Effector memory CD8-positive, alpha-beta T cell (primary cell): ENCODE measurements around the gene NUP85.
"Not testable (repeated sequence)": the region's sequence is repeated elsewhere in the genome, so short reads cannot be mapped to it uniquely, and the experiment has no call there.

Experiments
- ATAC-seq: fragments of 150-1000 bp; cut with Tn5 transposase; replicated peaks from 2 replicates; pipeline ENCODE4 v1.10.0; 2021; ENCODE audit warnings: mild to moderate bottlenecking, moderate library complexity
- DNase-seq, 3 experiments: peaks; one replicate each; pipeline ENCODE4 v3.0.0; 2021
- H3K27ac Mint-ChIP-seq, 2 donors: one replicate each; pipeline ENCODE4 v1.8.0; 2022; ENCODE audit warnings: mild to moderate bottlenecking in 2 of 2, mixed read lengths in 2 of 2, moderate library complexity in 2 of 2
- H3K27me3 Mint-ChIP-seq, 2 donors: one replicate each; pipeline ENCODE4 v1.8.0; 2022; ENCODE audit warnings: mixed read lengths in 2 of 2
- H3K36me3 Mint-ChIP-seq: one replicate; pipeline ENCODE4 v1.8.0; 2022; ENCODE audit warnings: mild to moderate bottlenecking, moderate library complexity, mixed read lengths; ENCODE audit not compliant: insufficient read depth
- H3K4me1 Mint-ChIP-seq, 2 donors: one replicate each; pipeline ENCODE4 v1.8.0; 2022; ENCODE audit warnings: low read depth in 2 of 2, mixed read lengths in 2 of 2
- H3K4me3 Mint-ChIP-seq, 2 donors: one replicate each; pipeline ENCODE4 v1.8.0; 2022; ENCODE audit warnings: mild to moderate bottlenecking in 2 of 2, mixed read lengths in 2 of 2, moderate library complexity in 2 of 2
- H3K9me3 Mint-ChIP-seq, 2 donors: one replicate each; pipeline ENCODE4 v1.8.0; 2022; ENCODE audit warnings: mixed read lengths in 2 of 2

NUP85 gene

GRCh38 chr17:75181608-75182318 lies 23.7 kb upstream of the NUP85 start:
- Mint-ChIP-seq H3K27ac (peak overlapping the region; percentile 93 to 94), H3K4me3 (peak overlapping the region; percentile 85 to 89), H3K9me3 (peaks cover 0 to 7% of the 10 kb centered on the region in 2 donors), H3K36me3 (peaks cover 68% of the 10 kb centered on the region), H3K27me3 (no peaks in the 10 kb centered on the region), H3K4me1 (peaks cover 24 to 33% of the 10 kb centered on the region in 2 donors)
- ATAC-seq (peak; percentile 6), DNase-seq (peak; percentile 27 to 29 (median 29))

GRCh38 chr17:75182319-75182568 lies 23.2 kb upstream of the NUP85 start:
- H3K27ac Mint-ChIP-seq: peak overlapping the region; percentile 93 to 94
- no peak for DNase-seq
- no peaks in the 10 kb centered on the region for H3K27me3 Mint-ChIP-seq
- peaks cover 64% of the 10 kb centered on the region for H3K36me3 Mint-ChIP-seq
- no peak for ATAC-seq
- H3K4me3 Mint-ChIP-seq: peak overlapping the region; percentile 85 to 89
- H3K4me1 Mint-ChIP-seq: peaks cover 22 to 33% of the 10 kb centered on the region in 2 donors
- peaks cover 0 to 7% of the 10 kb centered on the region in 2 donors for H3K9me3 Mint-ChIP-seq

GRCh38 chr17:75182569-75183436 lies 22.7 kb upstream of the NUP85 start, which contains the start of gene SUMO2:
TSS of gene SUMO2 (minus strand) at chr17:75182959. CDS start at chr17:75182834, 125 bp downstream.
- no peaks in the 10 kb centered on the region for H3K27me3 Mint-ChIP-seq
- H3K9me3 Mint-ChIP-seq: peaks cover 0 to 7% of the 10 kb centered on the region in 2 donors
- peaks cover 22 to 33% of the 10 kb centered on the region in 2 donors for H3K4me1 Mint-ChIP-seq
- DNase-seq: peak; percentile 91 to 96 (median 93)
- ATAC-seq: peak; percentile 80
- H3K27ac Mint-ChIP-seq: peak within 1 kb of the TSS; percentile 93 to 94
- peaks cover 58% of the 10 kb centered on the region for H3K36me3 Mint-ChIP-seq
- H3K4me3 Mint-ChIP-seq: peak within 1 kb of the TSS; percentile 85 to 89

GRCh38 chr17:75183999-75184884 lies 21.2 kb upstream of the NUP85 start:
- ATAC-seq (no peak), DNase-seq (no peak)
- H3K4me3 Mint-ChIP-seq: peak overlapping the region; percentile 85 to 89
- H3K27me3 Mint-ChIP-seq: no peaks in the 10 kb centered on the region
- H3K9me3 Mint-ChIP-seq: peaks cover 0 to 7% of the 10 kb centered on the region in 2 donors
- peak overlapping the region; percentile 93 to 94 for H3K27ac Mint-ChIP-seq
- H3K4me1 Mint-ChIP-seq: peaks cover 25 to 29% of the 10 kb centered on the region in 2 donors
- H3K36me3 Mint-ChIP-seq: peaks cover 44% of the 10 kb centered on the region

DNA sequence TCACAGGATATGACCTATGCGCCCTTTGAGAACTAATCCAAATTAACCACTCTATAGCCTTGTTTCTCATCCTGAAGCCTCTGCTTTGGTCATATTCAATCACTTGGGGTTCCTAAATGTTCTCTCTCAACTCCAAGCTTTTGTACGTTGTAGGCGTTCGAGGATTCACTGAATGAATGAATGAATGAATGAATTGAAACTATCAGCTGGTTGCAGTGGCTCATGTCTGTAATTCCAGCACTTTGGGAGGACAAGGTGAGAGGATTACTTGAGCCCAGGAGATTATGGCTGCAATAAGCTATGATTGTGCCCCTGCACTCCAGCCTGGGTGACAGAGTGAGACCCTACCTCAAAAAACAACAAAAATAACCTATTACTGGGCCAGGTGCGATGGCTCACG lies 16.9 kb upstream of the NUP85 start:
- no peak for DNase-seq
- ATAC-seq: no peak
- Mint-ChIP-seq H3K9me3 (peaks cover 0 to 7% of the 10 kb centered on the region in 2 donors), H3K4me3 (no peak overlapping the region), H3K27me3 (no peaks in the 10 kb centered on the region), H3K27ac (peak overlapping the region; percentile 49 to 64), H3K4me1 (peaks cover 11 to 15% of the 10 kb centered on the region in 2 donors), H3K36me3 (peaks cover 6% of the 10 kb centered on the region)

DNA sequence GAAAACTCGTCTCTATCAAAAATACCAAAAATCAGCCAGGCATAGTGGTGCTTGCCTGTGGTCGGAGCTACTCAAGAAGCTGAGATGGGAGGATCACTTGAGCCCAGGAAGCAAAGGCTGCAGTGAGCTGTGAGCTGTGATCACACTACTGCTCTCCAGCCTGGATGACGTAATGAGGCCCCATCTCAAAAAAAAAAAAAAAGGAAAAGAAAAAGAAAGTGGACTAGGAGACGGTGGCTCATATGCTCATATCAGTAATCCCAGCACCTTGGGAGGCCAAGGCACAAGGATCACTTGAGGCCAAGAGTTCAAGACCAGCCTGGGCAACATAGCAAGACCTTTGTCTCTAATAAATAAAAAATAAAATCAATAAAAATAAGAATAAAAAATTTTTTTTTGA lies 13.9 kb upstream of the NUP85 start:
- H3K36me3 Mint-ChIP-seq: no peaks in the 10 kb centered on the region
- DNase-seq (no peak), ATAC-seq (no peak)
- H3K4me1 Mint-ChIP-seq: peaks cover 0 to 5% of the 10 kb centered on the region in 2 donors
- no peak overlapping the region for H3K27ac Mint-ChIP-seq
- no peaks in the 10 kb centered on the region for H3K9me3 Mint-ChIP-seq
- H3K4me3 Mint-ChIP-seq: no peak overlapping the region
- no peaks in the 10 kb centered on the region for H3K27me3 Mint-ChIP-seq

DNA sequence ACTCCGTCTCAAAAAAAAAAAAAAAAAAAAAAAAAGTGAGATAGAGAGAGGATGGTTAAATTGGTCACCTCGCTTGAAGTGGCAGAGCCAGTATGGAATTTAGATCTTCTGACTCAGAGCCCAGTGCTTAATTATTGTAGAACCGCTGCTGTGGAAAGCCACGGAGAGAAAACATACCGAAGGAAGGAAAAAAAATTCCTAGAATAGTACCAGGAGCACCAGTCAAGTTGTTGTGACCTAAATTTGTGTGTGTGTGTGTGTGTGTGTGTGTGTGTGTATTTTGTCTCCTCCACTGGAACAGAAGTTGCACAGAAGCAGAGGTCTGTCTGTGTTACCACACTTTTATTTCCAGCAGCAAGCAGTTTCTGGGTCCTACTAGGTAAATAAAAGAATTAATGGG lies 10.6 kb upstream of the NUP85 start:
- Mint-ChIP-seq H3K27ac (no peak overlapping the region), H3K9me3 (no peaks in the 10 kb centered on the region), H3K4me3 (no peak overlapping the region), H3K4me1 (no peaks in the 10 kb centered on the region), H3K36me3 (no peaks in the 10 kb centered on the region), H3K27me3 (no peaks in the 10 kb centered on the region)
- DNase-seq (no peak), ATAC-seq (no peak)

DNA sequence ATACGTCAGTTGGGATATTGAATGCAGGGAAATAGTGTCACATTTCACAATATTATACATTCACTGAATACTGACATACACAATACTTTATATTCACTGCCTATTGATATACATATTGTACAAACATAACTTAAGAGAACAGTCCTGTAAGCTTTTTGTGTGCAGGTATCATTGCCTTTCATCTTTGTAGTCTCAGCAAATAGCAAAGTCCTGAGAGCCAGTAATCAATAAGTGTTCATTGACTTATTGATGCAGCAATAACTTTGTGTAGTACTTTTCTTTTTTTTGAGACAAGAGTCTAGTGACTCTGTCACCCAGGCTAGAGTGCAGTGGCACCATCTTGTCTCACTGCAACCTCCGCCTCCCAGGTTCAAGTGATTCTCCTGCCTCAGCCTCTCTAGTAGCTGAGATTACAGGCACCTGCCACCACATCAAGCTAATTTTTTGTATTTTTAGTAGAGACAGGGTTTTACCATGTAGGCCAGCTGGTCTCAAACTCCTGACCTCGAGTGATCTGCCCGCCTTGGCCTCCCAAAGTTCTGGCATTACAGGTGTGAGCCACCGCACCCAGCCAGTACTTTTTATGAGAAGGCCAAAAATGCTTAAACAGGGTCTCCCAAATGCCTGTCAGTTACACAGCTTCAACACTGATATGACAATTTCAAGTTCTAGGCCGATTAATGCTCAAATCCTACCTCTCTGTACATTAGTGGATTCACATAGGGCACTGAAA lies 5.4 kb upstream of the NUP85 start:
- no peak overlapping the region for H3K27ac Mint-ChIP-seq
- no peak for ATAC-seq
- peaks cover 5% of the 10 kb centered on the region for H3K36me3 Mint-ChIP-seq
- no peak for DNase-seq
- H3K9me3 Mint-ChIP-seq: no peaks in the 10 kb centered on the region
- H3K27me3 Mint-ChIP-seq: no peaks in the 10 kb centered on the region
- H3K4me3 Mint-ChIP-seq: no peak overlapping the region
- peaks cover 0 to 5% of the 10 kb centered on the region in 2 donors for H3K4me1 Mint-ChIP-seq

- no peaks in the 10 kb centered on the region for H3K9me3 Mint-ChIP-seq
- peaks cover 48% of the 10 kb centered on the region for H3K36me3 Mint-ChIP-seq
- peaks cover 12 to 23% of the 10 kb centered on the region in 2 donors for H3K4me1 Mint-ChIP-seq
- no peak for DNase-seq
- peak overlapping the region; percentile 96 to 99 for H3K27ac Mint-ChIP-seq
- H3K4me3 Mint-ChIP-seq: peak overlapping the region; percentile 94 to 95
- no peak for ATAC-seq
- H3K27me3 Mint-ChIP-seq: no peaks in the 10 kb centered on the region
These were observed 299 bp downstream of the NUP85 start for GRCh38 chr17:75205793-75206163.

DNA sequence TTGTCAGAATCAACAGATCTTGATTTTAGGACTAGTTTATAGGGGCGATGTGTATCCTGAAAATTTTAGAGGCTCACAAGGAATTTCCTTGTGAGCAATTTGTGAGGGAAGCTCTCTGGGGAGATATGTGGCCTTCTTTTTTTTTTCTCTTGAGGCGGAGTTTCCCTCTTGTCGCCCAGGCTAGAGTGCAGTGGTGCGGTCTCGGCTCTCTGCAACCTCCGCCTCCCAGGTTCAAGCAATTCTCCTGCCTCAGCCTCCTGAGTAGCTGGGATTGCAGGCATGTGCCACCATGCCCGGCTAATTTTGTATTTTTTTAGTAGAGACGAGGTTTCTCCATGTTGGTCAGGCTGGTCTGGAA lies 1.6 kb downstream of the NUP85 start:
- Mint-ChIP-seq H3K4me3 (peak overlapping the region; percentile 94 to 95), H3K4me1 (peaks cover 12 to 17% of the 10 kb centered on the region in 2 donors), H3K27ac (peak overlapping the region in 1 of 2 donors; percentile 99), H3K36me3 (peaks cover 60% of the 10 kb centered on the region)
- not testable (repeated sequence) for ATAC-seq, DNase-seq, H3K9me3 Mint-ChIP-seq, H3K27me3 Mint-ChIP-seq

GRCh38 chr17:75207760-75208159 lies 2.3 kb downstream of the NUP85 start:
- Mint-ChIP-seq H3K4me1 (peaks cover 12 to 17% of the 10 kb centered on the region in 2 donors), H3K9me3 (no peaks in the 10 kb centered on the region), H3K36me3 (peaks cover 68% of the 10 kb centered on the region), H3K27me3 (no peaks in the 10 kb centered on the region), H3K27ac (no peak overlapping the region), H3K4me3 (peak overlapping the region in 1 of 2 donors; percentile 95)
- DNase-seq (no peak), ATAC-seq (no peak)

GRCh38 chr17:75208161-75208560 lies 2.7 kb downstream of the NUP85 start:
- H3K36me3 Mint-ChIP-seq: peaks cover 72% of the 10 kb centered on the region
- H3K27me3 Mint-ChIP-seq: no peaks in the 10 kb centered on the region
- H3K27ac Mint-ChIP-seq: no peak overlapping the region

More at GRCh38 chr17:75208161-75208560, 2.7 kb downstream of the NUP85 start:
- peak overlapping the region in 1 of 2 donors; percentile 95 for H3K4me3 Mint-ChIP-seq
- ATAC-seq (no peak), DNase-seq (no peak)
- H3K4me1 Mint-ChIP-seq: peaks cover 12 to 17% of the 10 kb centered on the region in 2 donors
- H3K9me3 Mint-ChIP-seq: no peaks in the 10 kb centered on the region
